Effector memory CD4-positive, alpha-beta T cell (primary cell): Measurements from ENCODE around the gene AHI1.

Experiments used
- DNase-seq, 3 donors: peaks; one replicate each; pipeline ENCODE4 v3.0.0-alpha.2; 2020
- H3K27ac ChIP-seq: 2 replicates; pipeline ENCODE4 v1.7.0; 2013; ENCODE audit warnings: mild to moderate bottlenecking, low read length, moderate library complexity; ENCODE audit not compliant: insufficient read depth, poor library complexity, severe bottlenecking
- H3K27me3 ChIP-seq: replicated peaks from 2 replicates; pipeline ENCODE4 v1.7.0; 2013; ENCODE audit warnings: mild to moderate bottlenecking, low read length; ENCODE audit not compliant: insufficient read depth, control insufficient read depth, poor library complexity, severe bottlenecking
- H3K36me3 ChIP-seq: 2 replicates; pipeline ENCODE4 v1.7.0; 2013; ENCODE audit warnings: mild to moderate bottlenecking, low read length, moderate library complexity; ENCODE audit not compliant: control insufficient read depth, insufficient read depth
- H3K4me1 ChIP-seq: 2 replicates; pipeline ENCODE4 v1.7.0; 2013; ENCODE audit warnings: low read length, mild to moderate bottlenecking; ENCODE audit not compliant: control insufficient read depth, insufficient read depth, poor library complexity, severe bottlenecking
- H3K4me3 ChIP-seq: 2 replicates; pipeline ENCODE4 v1.7.0; 2013; ENCODE audit warnings: low read length, low read depth, mild to moderate bottlenecking; ENCODE audit not compliant: insufficient read depth, poor library complexity, severe bottlenecking
- H3K9me3 ChIP-seq: 2 replicates; pipeline ENCODE4 v1.7.0; 2013; ENCODE audit warnings: mild to moderate bottlenecking, low read length, moderate library complexity; ENCODE audit not compliant: control insufficient read depth
- total RNA-seq, 3 donors: gene quantifications; one replicate each; lab custom pipeline; 2026; lab: John Stamatoyannopoulos, UW

AHI1 gene
- 25.8 to 70.1 (median 45.5) reads per million in 3 donors for total RNA-seq

GRCh38 chr6:135497412-135498184 is at the start of gene AHI1:
AHI1 (minus strand) TSS chr6:135497740; CDS start chr6:135492237, 5,503 bp downstream.
- peak; percentile 76 to 89 (median 87) for DNase-seq
- H3K9me3 ChIP-seq, result no peaks in the 10 kb centered on the region
- peaks cover 6% of the 10 kb centered on the region for H3K4me1 ChIP-seq
- no peaks in the 10 kb centered on the region for H3K36me3 ChIP-seq
- H3K4me3 ChIP-seq, result peak within 1 kb of the TSS; percentile 98
- H3K27ac ChIP-seq, result peak within 1 kb of the TSS; percentile 93
- H3K27me3 ChIP-seq, result no peaks in the 10 kb centered on the region

- DNase-seq, result no peak
- Histone ChIP-seq H3K27me3 (no peaks in the 10 kb centered on the region), H3K9me3 (no peaks in the 10 kb centered on the region), H3K27ac (no peak overlapping the region), H3K36me3 (no peaks in the 10 kb centered on the region), H3K4me1 (no peaks in the 10 kb centered on the region), H3K4me3 (no peak overlapping the region)
Measured at GRCh38 chr6:135546680-135547418, 49.3 kb upstream of the AHI1 start.

GRCh38 chr6:135546206-135546605 is 48.7 kb upstream of the AHI1 start:
- Histone ChIP-seq H3K27me3 (no peaks in the 10 kb centered on the region), H3K4me1 (no peaks in the 10 kb centered on the region), H3K36me3 (no peaks in the 10 kb centered on the region), H3K9me3 (no peaks in the 10 kb centered on the region), H3K4me3 (no peak overlapping the region), H3K27ac (no peak overlapping the region)
- DNase-seq, result no peak

GRCh38 chr6:135540207-135540840 is 42.8 kb upstream of the AHI1 start:
- H3K27ac ChIP-seq, result no peak overlapping the region
- H3K36me3 ChIP-seq, result no peaks in the 10 kb centered on the region
- no peaks in the 10 kb centered on the region for H3K9me3 ChIP-seq
- no peak overlapping the region for H3K4me3 ChIP-seq
- no peaks in the 10 kb centered on the region for H3K27me3 ChIP-seq
- no peak for DNase-seq
- H3K4me1 ChIP-seq, result no peaks in the 10 kb centered on the region

GRCh38 chr6:135537741-135538301 is 40.3 kb upstream of the AHI1 start:
- DNase-seq, result no peak
- Histone ChIP-seq H3K4me1 (no peaks in the 10 kb centered on the region), H3K36me3 (no peaks in the 10 kb centered on the region), H3K27ac (no peak overlapping the region), H3K4me3 (no peak overlapping the region), H3K27me3 (no peaks in the 10 kb centered on the region), H3K9me3 (no peaks in the 10 kb centered on the region)

GRCh38 chr6:135535989-135536414 is 38.5 kb upstream of the AHI1 start:
- no peak for DNase-seq

GRCh38 chr6:135534773-135535380 is 37.3 kb upstream of the AHI1 start:
- H3K27ac ChIP-seq, result no peak overlapping the region
- H3K27me3 ChIP-seq, result no peaks in the 10 kb centered on the region
- DNase-seq, result no peak
- no peaks in the 10 kb centered on the region for H3K36me3 ChIP-seq
- no peak overlapping the region for H3K4me3 ChIP-seq
- no peaks in the 10 kb centered on the region for H3K4me1 ChIP-seq
- no peaks in the 10 kb centered on the region for H3K9me3 ChIP-seq

More at GRCh38 chr6:135535989-135536414, 38.5 kb upstream of the AHI1 start:
- H3K9me3 ChIP-seq, result no peaks in the 10 kb centered on the region
- no peak overlapping the region for H3K27ac ChIP-seq
- H3K36me3 ChIP-seq, result no peaks in the 10 kb centered on the region
- no peaks in the 10 kb centered on the region for H3K27me3 ChIP-seq
- no peaks in the 10 kb centered on the region for H3K4me1 ChIP-seq
- H3K4me3 ChIP-seq, result no peak overlapping the region

- H3K4me1 ChIP-seq, result no peaks in the 10 kb centered on the region
- H3K36me3 ChIP-seq, result no peaks in the 10 kb centered on the region
- no peaks in the 10 kb centered on the region for H3K27me3 ChIP-seq
- H3K27ac ChIP-seq, result no peak overlapping the region
- DNase-seq, result no peak
- H3K4me3 ChIP-seq, result no peak overlapping the region
- H3K9me3 ChIP-seq, result no peaks in the 10 kb centered on the region
Measured at GRCh38 chr6:135532559-135532958, 35.0 kb upstream of the AHI1 start.

- H3K36me3 ChIP-seq, result no peaks in the 10 kb centered on the region
- H3K9me3 ChIP-seq, result no peaks in the 10 kb centered on the region
- no peak overlapping the region for H3K27ac ChIP-seq
- no peaks in the 10 kb centered on the region for H3K27me3 ChIP-seq
- no peak overlapping the region for H3K4me3 ChIP-seq
- DNase-seq, result no peak
- H3K4me1 ChIP-seq, result no peaks in the 10 kb centered on the region
Measured at GRCh38 chr6:135531954-135532490, 34.5 kb upstream of the AHI1 start.
